AG09309 (cell line): ENCODE data around the gene ZNF268.
"Not testable (repeated sequence)": the region's sequence is repeated elsewhere in the genome, so short reads cannot be mapped to it uniquely, and the experiment has no call there.

Experiments
- DNase-seq: peaks from one replicate; pipeline ENCODE4 v3.0.0-alpha.2; 2010; ENCODE audit warnings: low read depth
- H3K4me3 ChIP-seq: 2 replicates; pipeline ENCODE4 v1.5.1; 2011; ENCODE audit warnings: mild to moderate bottlenecking, low read depth, low read length, moderate library complexity; ENCODE audit not compliant: control insufficient read depth
- TF ChIP-seq, protein P1 (sequence below): IDR thresholded peaks from 2 replicates; pipeline ENCODE4 v1.5.1; 2011; ENCODE audit warnings: mild to moderate bottlenecking, low read depth, low read length, inconsistent platforms; ENCODE audit not compliant: insufficient read depth, control insufficient read depth; ENCODE audit errors: missing control alignments

The ZNF268 gene

DNA sequence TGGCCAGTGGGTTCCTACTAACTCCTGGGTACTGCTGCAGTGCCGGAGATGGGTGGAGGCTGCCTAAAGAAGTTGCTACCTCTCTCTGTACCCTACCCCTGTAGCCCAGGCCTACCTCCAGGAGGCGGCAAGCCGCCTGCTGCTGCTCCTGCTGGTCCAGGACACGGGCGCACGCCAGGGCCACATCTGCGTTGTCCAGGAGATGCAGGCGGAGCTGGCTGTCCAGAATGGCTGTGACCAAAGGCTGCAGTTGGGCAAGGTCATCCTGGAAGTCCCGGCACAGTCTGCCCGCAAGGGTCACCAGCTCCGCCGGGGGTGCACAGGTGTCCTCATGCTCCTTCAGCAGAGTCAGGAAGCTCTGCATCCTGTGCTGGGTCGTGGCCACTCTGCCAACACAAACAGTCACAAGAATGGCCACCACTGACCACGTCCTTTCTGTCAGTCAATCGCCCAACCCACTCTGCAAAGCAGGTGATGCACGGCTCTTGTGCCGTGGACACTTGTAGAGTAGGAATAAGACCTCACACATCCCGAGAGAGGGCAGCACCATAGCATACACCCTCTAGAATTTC is 52.8 kb downstream of the ZNF268 start:
- TF ChIP-seq, protein P1, sequence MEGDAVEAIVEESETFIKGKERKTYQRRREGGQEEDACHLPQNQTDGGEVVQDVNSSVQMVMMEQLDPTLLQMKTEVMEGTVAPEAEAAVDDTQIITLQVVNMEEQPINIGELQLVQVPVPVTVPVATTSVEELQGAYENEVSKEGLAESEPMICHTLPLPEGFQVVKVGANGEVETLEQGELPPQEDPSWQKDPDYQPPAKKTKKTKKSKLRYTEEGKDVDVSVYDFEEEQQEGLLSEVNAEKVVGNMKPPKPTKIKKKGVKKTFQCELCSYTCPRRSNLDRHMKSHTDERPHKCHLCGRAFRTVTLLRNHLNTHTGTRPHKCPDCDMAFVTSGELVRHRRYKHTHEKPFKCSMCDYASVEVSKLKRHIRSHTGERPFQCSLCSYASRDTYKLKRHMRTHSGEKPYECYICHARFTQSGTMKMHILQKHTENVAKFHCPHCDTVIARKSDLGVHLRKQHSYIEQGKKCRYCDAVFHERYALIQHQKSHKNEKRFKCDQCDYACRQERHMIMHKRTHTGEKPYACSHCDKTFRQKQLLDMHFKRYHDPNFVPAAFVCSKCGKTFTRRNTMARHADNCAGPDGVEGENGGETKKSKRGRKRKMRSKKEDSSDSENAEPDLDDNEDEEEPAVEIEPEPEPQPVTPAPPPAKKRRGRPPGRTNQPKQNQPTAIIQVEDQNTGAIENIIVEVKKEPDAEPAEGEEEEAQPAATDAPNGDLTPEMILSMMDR = no peak
- no peak for DNase-seq
- no peak overlapping the region for H3K4me3 ChIP-seq

DNA sequence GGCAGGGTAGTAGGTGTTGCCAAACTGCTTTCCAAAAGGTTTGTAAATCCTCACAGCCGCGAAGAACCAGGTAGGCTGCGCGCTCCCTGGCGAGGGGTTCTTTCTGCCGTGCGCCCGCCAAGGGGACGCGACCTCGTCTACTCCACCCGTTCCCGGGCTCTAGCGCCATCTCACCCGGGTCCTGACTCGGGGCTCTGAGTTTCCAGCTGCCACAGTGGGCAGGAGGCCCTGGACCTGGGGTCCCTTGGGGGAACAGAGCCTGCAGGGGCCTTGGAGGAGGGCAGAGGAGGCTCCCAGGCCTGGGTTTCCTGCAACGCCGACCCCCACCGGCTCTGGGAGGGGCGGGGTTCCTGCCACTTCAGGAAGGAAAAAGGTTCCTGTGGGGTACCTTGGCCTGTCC is 53.7 kb downstream of the ZNF268 start:
- no peak overlapping the region for H3K4me3 ChIP-seq
- TF ChIP-seq, protein P1 = no peak
- no peak for DNase-seq

DNA sequence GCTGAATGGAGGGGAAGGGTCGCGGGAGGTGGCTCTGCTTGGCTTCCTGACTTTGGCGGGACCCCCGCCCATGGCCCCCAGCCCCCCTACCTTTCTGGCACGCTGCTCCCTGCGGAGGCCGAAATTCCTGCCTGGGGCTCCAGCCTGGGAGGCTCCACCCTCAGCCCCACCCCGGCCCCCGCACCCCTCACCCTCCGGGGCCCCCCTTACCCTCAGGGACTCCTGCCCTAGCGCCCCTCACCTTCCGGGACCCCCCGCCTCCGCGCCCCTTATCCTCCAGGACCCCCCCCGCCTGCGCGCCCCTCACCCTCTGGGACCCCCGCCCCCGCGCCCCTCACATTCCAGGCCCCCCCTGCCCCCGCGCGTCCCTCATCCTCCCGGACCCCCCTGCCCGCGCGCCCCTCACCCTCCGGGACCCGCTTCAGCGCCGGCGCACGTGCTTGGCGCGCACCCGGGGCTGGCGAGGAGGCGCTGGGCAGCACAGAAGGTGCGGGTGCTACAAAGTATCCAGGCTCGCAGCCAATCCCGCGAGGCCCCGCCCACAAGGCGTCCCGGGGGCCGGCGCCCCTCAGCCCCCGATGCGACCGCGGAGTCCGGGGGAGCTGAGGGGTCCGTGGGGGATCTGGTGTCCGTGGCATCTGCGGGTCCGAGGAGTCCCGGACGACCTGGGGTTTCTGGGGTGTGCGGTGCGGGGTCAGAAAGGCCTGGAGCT is 54.3 kb downstream of the ZNF268 start, which contains the start of gene ANHX:
Gene ANHX, minus strand, starts transcription at position 477 of the 712 bp plus-strand sequence. CDS start 1,521 bp downstream, outside the sequence.
- no peak for DNase-seq
- H3K4me3 ChIP-seq = no peak within 1 kb of the TSS
- TF ChIP-seq, protein P1 = no peak

DNA sequence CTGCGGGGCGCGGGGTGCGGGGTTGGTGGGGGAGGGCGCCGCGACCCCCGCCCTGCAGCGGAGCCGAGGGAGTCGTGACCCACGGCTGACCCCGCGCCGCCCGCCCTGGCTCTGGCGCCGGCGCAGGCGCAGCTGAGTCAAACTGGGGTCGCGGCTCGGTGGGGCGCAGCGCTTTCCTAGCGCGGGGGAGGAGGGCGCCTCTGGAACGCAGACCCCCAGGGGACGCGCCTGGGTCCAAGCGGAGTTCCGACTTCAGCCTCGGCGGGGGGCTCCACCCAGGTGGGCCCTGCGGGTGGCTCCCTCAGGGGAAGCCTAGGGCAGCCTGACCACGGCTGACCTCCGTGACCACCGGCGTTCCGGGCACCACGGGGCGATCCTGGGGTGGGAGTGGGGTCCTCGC is 54.8 kb downstream of the ZNF268 start:
- no peak for DNase-seq
- TF ChIP-seq, protein P1 = no peak
- no peak overlapping the region for H3K4me3 ChIP-seq

DNA sequence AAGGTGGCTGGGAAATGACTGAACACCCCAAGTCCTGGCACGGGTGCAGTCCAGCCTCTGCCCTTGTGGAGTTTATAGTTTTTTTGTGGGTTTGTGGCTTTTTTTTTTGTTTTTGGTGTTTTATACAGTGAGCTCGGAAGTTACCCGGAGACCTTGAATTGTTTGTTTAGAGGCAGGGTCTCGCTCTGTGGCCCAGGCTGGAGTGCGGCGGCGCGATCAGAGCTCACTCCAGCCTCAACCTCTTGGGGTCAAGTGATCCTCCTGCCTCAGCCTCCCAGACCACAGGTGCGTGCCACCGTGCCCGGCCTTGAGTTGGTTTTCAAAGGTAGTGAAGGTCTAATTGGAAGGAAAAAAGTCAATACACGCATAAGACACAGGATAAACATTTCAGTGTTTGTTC is 55.3 kb downstream of the ZNF268 start:
- TF ChIP-seq, protein P1 = no peak
- no peak for DNase-seq
- no peak overlapping the region for H3K4me3 ChIP-seq

DNA sequence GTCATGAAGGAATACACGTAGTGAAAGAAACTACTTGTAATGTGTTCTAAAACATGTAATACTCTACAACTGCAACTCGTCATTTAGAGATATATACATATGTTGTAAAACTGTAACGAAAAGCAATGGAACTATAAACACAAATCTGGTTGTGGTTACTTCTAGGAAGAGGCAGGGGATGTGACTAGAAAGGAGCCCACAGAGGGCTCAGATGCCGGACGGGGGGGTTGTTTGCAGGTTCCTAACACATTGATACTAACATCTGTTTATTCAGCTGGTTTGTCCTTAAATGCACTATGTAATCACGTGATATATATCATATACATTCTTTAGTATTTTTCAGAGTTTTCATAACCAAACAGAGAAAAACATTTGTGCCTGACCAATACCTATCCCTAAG is 70.4 kb downstream of the ZNF268 start:
- no peak overlapping the region for H3K4me3 ChIP-seq
- TF ChIP-seq, protein P1 = no peak
- no peak for DNase-seq

DNA sequence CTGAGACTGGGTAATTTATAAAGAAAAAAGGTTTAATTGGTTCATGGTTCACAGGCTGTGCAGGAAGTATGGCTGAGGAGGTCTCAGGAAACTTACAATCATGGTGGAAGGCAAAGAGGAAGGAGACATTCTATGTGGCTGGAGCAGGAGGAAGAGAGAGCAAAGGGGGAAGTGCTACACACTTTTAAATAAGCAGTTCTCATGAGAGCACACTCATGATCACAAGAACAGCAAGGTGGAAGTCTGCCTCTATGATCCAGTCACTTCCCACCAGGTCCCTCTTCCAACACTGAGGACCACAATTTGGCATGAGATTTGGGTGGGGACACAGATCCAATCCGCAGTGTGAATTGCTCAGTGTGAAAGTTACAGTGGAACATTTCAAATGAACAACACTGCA is 74.5 kb downstream of the ZNF268 start:
- not testable (repeated sequence) for DNase-seq, H3K4me3 ChIP-seq
